Stimulated activated effector memory CD8-positive, alpha-beta T cell treated with anti-CD3 and anti-CD28 coated beads, Interleukin-12 subunit alpha, Interleukin-12 subunit beta, amount 100 ng/mL, for 72 hours (primary cell): Measurements from ENCODE around the gene TMEM14A.
"Not testable (repeated sequence)": the region's sequence is repeated elsewhere in the genome, so short reads cannot be mapped to it uniquely, and the experiment has no call there.

Experiments
- ATAC-seq: fragments of 150-1000 bp; cut with Tn5 transposase; 2 replicates; pipeline ENCODE4 v1.10.0; 2021
- DNase-seq, 2 donors: peaks; one replicate each; pipeline ENCODE4 v3.0.0; 2021 to 2022; ENCODE audit warnings: low spot score in 2 of 2
- H3K27ac Mint-ChIP-seq: one replicate; pipeline ENCODE4 v1.8.0; 2022; ENCODE audit warnings: mild to moderate bottlenecking, mixed read lengths
- H3K36me3 Mint-ChIP-seq: one replicate; pipeline ENCODE4 v1.8.0; 2022; ENCODE audit warnings: mild to moderate bottlenecking, mixed read lengths
- H3K4me1 Mint-ChIP-seq: one replicate; pipeline ENCODE4 v1.8.0; 2022; ENCODE audit warnings: mixed read lengths
- H3K4me3 Mint-ChIP-seq: one replicate; pipeline ENCODE4 v1.8.0; 2022; ENCODE audit warnings: mild to moderate bottlenecking, mixed read lengths
- H3K9me3 Mint-ChIP-seq: one replicate; pipeline ENCODE4 v1.8.0; 2022; ENCODE audit warnings: mixed read lengths

Gene TMEM14A

DNA sequence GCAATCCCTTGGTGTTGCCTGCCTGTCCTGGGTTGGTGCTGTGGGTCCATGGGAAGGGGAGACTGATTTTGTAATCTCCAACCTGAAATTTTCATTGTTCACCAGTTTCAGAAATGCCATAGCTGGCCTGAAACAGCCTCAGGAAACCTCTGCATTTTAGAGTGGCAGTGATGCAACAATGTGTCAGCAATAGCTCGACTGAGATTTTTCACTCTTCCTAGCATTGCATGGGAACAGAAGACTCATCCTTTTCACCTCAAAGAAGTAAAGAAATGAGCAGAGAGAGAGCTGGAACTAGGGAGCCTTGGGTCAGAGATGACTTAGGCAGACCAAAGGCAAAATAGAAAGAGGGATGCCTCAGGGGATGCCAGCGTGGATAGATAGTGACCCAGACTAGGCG lies 23.7 kb upstream of the TMEM14A start:
- Mint-ChIP-seq H3K4me1 (peaks cover 6% of the 10 kb centered on the region), H3K36me3 (peaks cover 5% of the 10 kb centered on the region), H3K9me3 (no peaks in the 10 kb centered on the region), H3K27ac (no peak overlapping the region), H3K4me3 (no peak overlapping the region)
- peak; percentile 40 for ATAC-seq
- no peak for DNase-seq

DNA sequence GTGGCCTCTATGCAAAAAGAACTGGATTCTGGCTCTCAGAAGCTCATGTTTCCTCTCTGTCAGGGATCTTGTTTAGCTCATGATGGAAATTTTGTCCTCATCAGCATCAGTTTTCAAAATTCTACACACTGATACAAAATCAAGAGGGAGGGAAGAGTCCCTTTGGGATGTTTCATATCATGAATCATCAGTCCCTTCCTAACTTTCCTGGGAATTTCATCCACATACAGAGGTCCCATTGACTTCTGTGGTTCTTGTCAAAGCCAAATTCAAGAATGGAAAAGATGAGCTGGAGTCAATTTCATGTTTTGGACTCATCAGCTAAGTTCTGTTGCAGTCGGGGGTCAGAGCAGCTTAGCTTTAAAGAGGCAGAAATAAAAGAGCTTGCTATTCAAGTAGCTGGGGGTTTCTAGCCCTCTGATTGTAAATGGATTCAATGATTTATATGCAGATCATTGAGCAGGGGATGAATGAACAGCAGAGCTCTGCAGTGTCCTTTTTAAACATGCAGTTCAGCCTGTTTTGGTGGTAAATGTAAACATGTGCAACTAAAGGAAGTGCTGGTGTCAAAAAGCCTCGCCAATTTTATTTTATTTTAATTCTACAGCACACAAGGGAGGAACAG lies 21.3 kb upstream of the TMEM14A start:
- Mint-ChIP-seq H3K36me3 (peaks cover 5% of the 10 kb centered on the region), H3K9me3 (no peaks in the 10 kb centered on the region), H3K27ac (no peak overlapping the region), H3K4me3 (no peak overlapping the region), H3K4me1 (peaks cover 6% of the 10 kb centered on the region)
- ATAC-seq (no peak), DNase-seq (no peak)

DNA sequence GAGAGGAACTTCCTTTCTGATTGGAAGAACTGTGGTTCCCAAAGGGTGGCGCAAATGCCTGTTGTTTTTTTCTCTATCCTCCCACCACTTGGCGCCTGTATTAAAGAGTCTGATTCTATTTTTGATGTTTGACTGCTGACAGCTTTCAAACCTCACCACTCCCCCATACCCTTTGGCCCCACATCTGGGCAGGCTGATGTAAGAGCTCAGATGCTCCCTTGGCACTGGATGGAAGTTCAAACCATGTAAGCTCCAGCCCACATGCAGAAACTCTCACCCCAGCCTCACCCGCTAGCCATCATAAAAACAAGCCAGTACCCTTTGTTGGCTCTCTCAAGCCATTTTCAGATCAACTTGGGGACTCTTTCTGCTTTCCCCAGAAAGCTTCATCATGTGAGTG lies 20.0 kb upstream of the TMEM14A start:
- Mint-ChIP-seq H3K9me3 (no peaks in the 10 kb centered on the region), H3K4me1 (peaks cover 6% of the 10 kb centered on the region), H3K36me3 (peaks cover 5% of the 10 kb centered on the region), H3K4me3 (no peak overlapping the region), H3K27ac (no peak overlapping the region)
- ATAC-seq (no peak), DNase-seq (no peak)

DNA sequence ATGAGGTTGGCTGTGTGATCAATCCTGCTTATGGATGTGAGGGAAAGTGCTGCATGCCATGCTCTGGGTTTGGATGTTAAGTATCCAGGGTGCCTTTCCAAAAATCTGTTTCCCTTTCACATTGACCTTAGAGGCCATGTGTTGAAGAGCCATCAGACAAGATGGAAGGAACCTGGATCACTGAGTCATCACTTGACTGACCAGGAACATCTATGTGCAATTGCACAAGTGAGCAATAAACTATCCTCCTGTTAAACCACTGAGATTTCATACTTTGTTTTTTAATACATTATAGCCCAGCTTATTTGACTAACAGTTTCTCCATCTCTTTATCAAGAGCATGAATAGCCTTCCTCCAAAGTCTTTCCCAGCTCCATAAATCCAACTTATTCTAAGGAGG lies 17.8 kb upstream of the TMEM14A start:
- no peak for ATAC-seq
- Mint-ChIP-seq H3K9me3 (no peaks in the 10 kb centered on the region), H3K27ac (no peak overlapping the region), H3K4me3 (no peak overlapping the region), H3K36me3 (peaks cover 5% of the 10 kb centered on the region), H3K4me1 (peaks cover 6% of the 10 kb centered on the region)
- DNase-seq, result no peak

DNA sequence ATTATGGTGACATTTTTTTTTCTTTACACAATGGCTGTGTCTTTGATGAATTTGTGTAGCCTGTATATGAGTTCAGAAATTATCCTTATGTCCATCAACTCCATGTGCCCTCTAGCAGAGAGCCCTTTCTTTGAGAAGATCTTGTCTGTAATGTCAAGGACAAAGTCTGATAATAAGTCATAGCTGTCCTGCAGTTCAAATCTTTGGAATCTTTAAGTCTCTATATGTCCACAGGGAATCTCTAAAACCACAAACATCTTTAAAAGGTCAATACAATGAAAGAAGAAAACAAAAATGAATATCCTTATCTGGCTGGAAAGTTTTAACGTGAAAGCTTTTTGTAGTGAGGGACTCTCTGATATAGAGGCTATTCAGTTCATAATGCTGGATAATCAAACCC lies 16.9 kb upstream of the TMEM14A start:
- H3K4me3 Mint-ChIP-seq, result no peak overlapping the region
- H3K27ac Mint-ChIP-seq, result no peak overlapping the region
- DNase-seq, result no peak
- no peaks in the 10 kb centered on the region for H3K9me3 Mint-ChIP-seq
- H3K4me1 Mint-ChIP-seq, result peaks cover 6% of the 10 kb centered on the region
- peaks cover 5% of the 10 kb centered on the region for H3K36me3 Mint-ChIP-seq
- no peak for ATAC-seq

DNA sequence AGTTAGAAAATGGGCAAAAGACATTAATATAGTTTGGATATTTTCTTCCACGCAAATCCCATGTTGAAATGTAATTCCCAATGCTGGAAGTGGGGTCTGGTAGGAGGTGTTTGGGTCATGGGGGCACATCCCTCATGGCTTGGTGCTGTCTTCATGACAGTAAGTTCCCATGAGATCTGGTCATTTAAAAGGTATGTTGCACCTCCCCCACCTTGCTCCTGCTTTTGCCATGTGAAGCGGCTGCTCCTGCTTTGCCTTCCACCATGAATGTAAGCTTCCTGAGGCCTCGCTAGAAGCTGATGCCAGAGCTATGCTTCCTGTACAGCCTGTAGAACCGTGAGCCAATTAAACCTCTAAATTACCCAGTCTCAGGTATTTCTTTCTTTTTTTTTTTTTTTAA lies 16.3 kb upstream of the TMEM14A start:
- Mint-ChIP-seq H3K36me3 (peaks cover 5% of the 10 kb centered on the region), H3K27ac (no peak overlapping the region), H3K9me3 (no peaks in the 10 kb centered on the region), H3K4me1 (peaks cover 6% of the 10 kb centered on the region), H3K4me3 (no peak overlapping the region)
- DNase-seq (no peak), ATAC-seq (no peak)

DNA sequence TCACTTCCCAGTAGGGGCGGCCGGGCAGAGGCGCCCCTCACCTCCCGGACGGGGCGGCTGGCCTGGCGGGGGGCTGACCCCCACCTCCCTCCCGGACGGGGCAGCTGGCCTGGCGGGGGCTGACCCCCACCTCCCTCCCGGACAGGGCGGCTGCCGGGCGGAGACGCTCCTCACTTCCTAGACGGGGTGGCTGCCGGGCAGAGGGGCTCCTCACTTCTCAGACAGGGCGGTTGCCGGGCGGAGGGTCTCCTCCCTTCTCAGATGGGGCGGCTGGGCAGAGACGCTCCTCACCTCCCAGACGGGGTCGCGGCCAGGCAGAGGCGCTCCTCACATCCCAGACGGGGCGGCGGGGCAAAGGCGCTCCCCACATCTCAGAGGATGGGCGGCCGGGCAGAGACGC lies 15.0 kb upstream of the TMEM14A start:
- H3K27ac Mint-ChIP-seq, H3K4me3 Mint-ChIP-seq, H3K36me3 Mint-ChIP-seq, ATAC-seq, DNase-seq, H3K9me3 Mint-ChIP-seq, H3K4me1 Mint-ChIP-seq: not testable (repeated sequence)

DNA sequence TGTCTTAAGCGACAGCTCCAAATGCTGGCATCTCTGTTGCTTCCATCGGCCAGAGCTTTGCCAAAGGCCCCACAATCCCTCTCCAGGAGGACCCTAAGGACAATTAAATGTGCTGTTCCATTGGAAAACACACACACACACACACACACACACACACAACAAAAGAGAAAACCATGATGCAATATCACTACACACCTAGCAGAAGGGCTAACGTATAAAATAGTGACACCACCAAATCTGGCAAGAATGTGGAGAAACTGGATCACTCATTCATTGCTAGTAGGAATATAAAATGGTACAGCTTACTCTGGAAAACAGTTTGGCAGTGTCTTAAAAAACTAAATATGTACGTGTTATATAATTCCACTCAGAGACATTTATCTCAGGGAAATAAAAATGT lies 13.0 kb upstream of the TMEM14A start:
- ATAC-seq, result no peak

DNA sequence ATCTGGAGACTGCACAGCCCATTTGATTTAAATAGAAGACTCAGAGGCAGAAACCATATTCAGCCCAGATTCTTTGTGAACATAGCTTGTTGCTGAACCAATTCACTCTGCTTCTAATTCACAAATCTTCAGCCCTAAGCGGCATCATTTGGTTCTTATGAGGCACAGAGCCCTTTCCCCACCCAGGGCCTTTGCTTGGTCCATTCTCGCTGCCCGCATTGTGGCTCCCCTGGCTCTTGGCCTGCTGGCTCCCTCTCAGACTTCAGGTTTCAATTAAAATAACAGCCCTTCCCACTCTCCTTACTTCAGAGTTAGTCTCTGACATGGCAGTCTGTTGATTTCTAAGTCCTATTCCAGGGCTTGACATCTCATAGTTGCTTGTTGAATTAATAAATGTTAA lies 9.4 kb upstream of the TMEM14A start:
- Mint-ChIP-seq H3K36me3 (no peaks in the 10 kb centered on the region), H3K9me3 (no peaks in the 10 kb centered on the region), H3K4me3 (no peak overlapping the region), H3K4me1 (no peaks in the 10 kb centered on the region), H3K27ac (no peak overlapping the region)
- DNase-seq (peak in 1 of 2 donors; percentile 42), ATAC-seq (no peak)

More for the DNA sequence above, 13.0 kb upstream of the TMEM14A start:
- H3K36me3 Mint-ChIP-seq, result no peaks in the 10 kb centered on the region
- H3K9me3 Mint-ChIP-seq, result no peaks in the 10 kb centered on the region
- no peaks in the 10 kb centered on the region for H3K4me1 Mint-ChIP-seq
- H3K27ac Mint-ChIP-seq, result no peak overlapping the region
- DNase-seq, result no peak
- no peak overlapping the region for H3K4me3 Mint-ChIP-seq

DNA sequence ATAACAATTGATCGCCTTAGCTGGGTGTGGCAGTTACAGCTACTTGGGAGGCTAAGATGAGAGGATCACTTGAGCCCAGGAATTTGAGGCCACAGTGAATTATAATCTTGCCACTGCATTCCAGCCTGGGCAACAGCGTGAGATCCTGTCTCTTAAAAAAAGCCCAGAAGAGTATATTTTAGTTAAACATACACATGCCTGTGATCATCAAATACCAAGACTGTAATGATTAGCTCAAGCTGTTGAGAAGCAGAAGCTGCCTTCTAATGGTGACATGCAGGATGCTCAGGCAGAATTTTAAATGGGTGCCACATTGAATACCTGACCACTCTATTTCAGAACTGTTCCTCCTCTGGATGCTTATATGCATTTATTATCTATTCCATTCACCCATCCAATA lies 8.9 kb upstream of the TMEM14A start:
- DNase-seq (peak in 1 of 2 donors; percentile 29), ATAC-seq (no peak)
- no peaks in the 10 kb centered on the region for H3K36me3 Mint-ChIP-seq
- H3K27ac Mint-ChIP-seq, result no peak overlapping the region
- no peak overlapping the region for H3K4me3 Mint-ChIP-seq
- H3K4me1 Mint-ChIP-seq, result no peaks in the 10 kb centered on the region
- H3K9me3 Mint-ChIP-seq, result no peaks in the 10 kb centered on the region

DNA sequence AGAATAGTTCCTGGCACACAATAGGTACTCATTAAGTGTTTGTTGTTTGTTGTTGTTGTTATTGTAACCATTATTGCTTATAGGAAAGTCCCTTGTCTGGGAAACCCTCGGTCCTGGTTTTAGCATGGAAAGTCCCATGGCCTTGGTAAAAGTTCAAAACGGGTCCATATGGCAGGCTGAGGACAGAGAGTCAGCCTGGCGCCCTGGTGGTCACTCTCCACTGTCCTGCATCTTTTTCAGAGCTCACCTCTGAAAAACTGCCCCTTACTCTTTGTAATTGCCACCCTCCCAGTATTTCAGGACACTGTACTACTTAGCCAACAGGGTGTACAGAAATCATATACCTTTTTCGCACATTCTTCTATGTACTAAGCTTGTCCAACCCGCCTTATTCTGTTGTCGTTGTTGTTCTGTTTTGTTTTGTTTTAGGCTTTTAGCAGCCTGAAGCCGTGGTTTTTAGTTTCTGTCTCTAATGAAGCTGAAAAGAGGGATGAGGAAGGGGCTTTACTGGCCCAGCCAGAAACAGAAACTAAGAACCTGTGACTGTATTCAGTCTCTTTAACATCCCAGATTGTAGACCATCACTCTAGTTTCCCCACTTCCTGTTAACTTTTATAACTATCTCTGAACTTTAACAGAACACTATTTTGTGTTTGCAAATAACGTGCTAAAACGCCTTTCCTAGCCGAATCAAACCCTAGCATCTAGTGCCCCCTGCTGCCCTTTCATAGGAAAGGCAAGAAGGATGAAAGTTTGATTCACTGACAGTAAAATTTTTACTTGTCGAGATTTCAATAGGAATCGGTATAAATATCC lies 7.6 kb upstream of the TMEM14A start:
- H3K4me3 Mint-ChIP-seq, result no peak overlapping the region
- DNase-seq, result peak; percentile 24 to 68

DNA sequence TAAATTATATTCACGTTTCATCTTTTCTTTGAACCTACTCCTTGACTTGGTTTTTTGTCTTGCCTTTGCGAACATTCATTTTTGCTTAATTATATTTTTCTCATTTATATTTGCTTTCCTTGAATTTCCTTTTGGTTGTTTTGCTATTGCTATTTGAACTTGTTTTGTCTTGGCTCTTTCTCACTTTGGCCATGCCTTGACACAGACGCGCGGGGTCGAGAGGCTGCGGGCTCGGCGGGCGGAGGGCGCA lies 7.1 kb upstream of the TMEM14A start:
- no peaks in the 10 kb centered on the region for H3K9me3 Mint-ChIP-seq
- no peak for ATAC-seq
- DNase-seq, result no peak
- no peak overlapping the region for H3K4me3 Mint-ChIP-seq
- H3K27ac Mint-ChIP-seq, result no peak overlapping the region
- no peaks in the 10 kb centered on the region for H3K4me1 Mint-ChIP-seq
- no peaks in the 10 kb centered on the region for H3K36me3 Mint-ChIP-seq

More for the DNA sequence above, 7.6 kb upstream of the TMEM14A start:
- no peak overlapping the region for H3K27ac Mint-ChIP-seq
- ATAC-seq, result peak; percentile 57
- H3K9me3 Mint-ChIP-seq, result no peaks in the 10 kb centered on the region
- H3K36me3 Mint-ChIP-seq, result no peaks in the 10 kb centered on the region
- no peaks in the 10 kb centered on the region for H3K4me1 Mint-ChIP-seq

DNA sequence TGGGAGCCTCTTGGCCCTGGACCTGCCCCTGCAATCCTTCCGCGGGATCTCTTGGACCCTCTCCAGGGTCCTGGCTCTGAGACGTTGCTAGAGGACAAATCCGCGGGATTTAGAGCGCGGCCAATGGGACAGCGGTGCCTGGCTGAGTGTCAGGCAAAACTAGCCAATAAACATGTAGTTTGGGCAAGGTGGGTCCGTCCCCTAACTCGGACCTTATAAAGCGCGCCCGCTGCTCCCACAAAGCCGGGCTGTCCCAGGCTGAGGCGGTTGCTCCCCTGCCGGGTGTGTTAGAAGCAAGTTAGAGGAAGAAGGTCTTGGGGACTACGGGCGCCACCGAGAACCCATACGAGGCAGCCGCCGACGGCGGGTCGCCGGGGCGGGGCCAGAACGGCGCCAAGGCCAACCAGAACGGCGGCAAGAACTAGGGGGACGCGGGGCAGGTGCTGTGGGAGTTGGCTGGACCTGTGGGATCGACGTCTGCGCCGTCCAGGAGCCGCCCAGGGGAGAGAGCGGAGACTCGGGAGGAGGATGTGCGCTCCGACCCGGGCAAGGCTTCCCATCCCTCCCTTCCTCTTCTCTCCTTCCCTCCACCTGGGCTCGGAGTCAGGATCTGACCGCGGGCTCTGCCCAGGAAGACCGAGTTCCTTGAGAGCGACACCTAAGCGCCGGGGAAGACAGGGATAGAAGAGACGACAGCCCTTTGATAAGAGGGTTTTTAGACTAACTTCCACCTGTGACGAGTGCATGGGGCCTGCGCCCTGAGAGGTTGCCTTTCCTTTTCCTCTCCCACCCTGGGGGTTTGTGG lies 6.5 kb upstream of the TMEM14A start:
- no peaks in the 10 kb centered on the region for H3K36me3 Mint-ChIP-seq
- H3K9me3 Mint-ChIP-seq, result no peaks in the 10 kb centered on the region
- H3K27ac Mint-ChIP-seq, result no peak overlapping the region
- no peak overlapping the region for H3K4me3 Mint-ChIP-seq
- no peaks in the 10 kb centered on the region for H3K4me1 Mint-ChIP-seq
- ATAC-seq (peak; percentile 97), DNase-seq (peak; percentile 49 to 88)

DNA sequence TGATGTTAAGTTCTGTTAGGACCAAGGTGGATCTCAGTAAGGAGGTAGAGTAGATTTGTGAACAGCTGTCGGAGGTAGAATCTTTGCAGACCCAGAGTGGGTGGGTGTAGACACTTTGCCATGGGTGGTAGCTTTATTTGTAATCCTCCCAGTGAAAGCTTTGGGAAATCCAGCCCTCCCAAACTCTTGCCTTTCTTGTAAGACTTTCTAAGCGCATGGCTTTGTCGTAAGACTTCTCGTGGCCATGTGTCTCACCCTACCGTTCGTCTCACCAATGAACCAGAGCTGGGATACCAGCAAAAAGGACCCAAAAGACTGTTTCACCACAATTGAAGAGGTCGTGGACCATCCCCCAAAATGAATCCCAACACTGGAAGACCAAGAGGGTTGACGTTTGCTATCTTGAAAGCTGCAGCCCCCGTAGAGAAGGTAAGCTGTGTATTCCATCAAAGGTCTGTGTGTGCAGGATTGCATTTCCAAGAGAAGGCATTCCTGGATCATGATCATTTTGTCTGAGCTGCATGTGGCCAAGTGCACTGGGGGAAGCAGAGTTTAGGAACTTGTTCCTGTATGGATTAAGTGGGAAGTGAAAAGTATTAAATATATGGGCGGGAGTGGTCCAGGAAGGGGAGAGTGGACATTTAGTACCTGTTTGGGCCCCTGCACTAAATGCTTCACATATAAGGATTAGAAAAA lies 5.8 kb upstream of the TMEM14A start:
- ATAC-seq, result no peak
- H3K9me3 Mint-ChIP-seq, result no peaks in the 10 kb centered on the region
- no peak for DNase-seq
- H3K4me1 Mint-ChIP-seq, result no peaks in the 10 kb centered on the region
- H3K27ac Mint-ChIP-seq, result no peak overlapping the region
- H3K4me3 Mint-ChIP-seq, result no peak overlapping the region
- H3K36me3 Mint-ChIP-seq, result no peaks in the 10 kb centered on the region

DNA sequence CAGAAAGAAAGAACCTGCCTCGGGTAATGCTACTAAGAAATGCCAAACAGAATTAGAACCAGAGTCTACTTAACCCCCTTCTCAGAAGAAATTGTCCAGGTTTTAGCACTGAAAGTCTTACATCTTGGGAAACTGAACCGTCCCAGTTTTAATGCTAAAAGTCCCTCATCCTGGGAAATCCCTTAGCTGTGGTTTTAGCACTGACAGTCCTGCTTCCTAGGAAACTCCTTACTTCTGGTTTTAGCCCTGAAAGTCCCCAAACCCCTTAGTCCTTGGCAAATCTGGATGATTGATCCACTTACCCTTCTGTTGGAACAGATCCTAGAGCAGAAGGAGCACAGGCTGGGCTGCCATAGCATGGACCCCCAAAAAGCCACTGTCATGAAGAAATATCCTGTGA lies 4.8 kb upstream of the TMEM14A start:
- DNase-seq (no peak), ATAC-seq (no peak)
- no peaks in the 10 kb centered on the region for H3K36me3 Mint-ChIP-seq
- H3K27ac Mint-ChIP-seq, result no peak overlapping the region
- H3K4me3 Mint-ChIP-seq, result no peak overlapping the region
- H3K9me3 Mint-ChIP-seq, result no peaks in the 10 kb centered on the region
- H3K4me1 Mint-ChIP-seq, result peaks cover 6% of the 10 kb centered on the region
